Mesenchymal stem cell (in vitro differentiated cells and primary cell): ENCODE measurements around the gene IFITM1.

Experiments
- DNase-seq: peaks from one replicate; pipeline ENCODE4 v3.0.0-alpha.2; 2013
- H2AFZ ChIP-seq: one replicate; pipeline ENCODE4 v1.6.1; 2013; ENCODE audit warnings: low read depth, mild to moderate bottlenecking, control low read depth, inconsistent platforms, low read length, moderate library complexity
- H2AK5ac ChIP-seq: 2 replicates; pipeline ENCODE4 v1.6.1; 2013; ENCODE audit warnings: low read length, moderate library complexity, mild to moderate bottlenecking, inconsistent platforms; ENCODE audit not compliant: severe bottlenecking
- H2BK120ac ChIP-seq: one replicate; pipeline ENCODE4 v1.6.1; 2013; ENCODE audit warnings: low read depth, mild to moderate bottlenecking, inconsistent platforms, low read length, moderate library complexity
- H2BK12ac ChIP-seq, 2 experiments: one replicate each; pipeline ENCODE4 v1.6.1; 2013; ENCODE audit warnings: inconsistent platforms in 2 of 2, low read length in 2 of 2, mild to moderate bottlenecking in 2 of 2, moderate library complexity in 2 of 2, control low read depth in 1 of 2
- H2BK15ac ChIP-seq: one replicate; pipeline ENCODE4 v1.6.1; 2013; ENCODE audit warnings: mild to moderate bottlenecking, low read depth, inconsistent platforms; ENCODE audit not compliant: poor library complexity, severe bottlenecking
- H2BK5ac ChIP-seq: 2 replicates; pipeline ENCODE4 v1.6.1; 2013; ENCODE audit warnings: low read depth, mild to moderate bottlenecking, low read length, control low read depth, inconsistent platforms; ENCODE audit not compliant: poor library complexity, severe bottlenecking
- H3K14ac ChIP-seq, 2 experiments: one replicate each; pipeline ENCODE4 v1.6.1; 2013; ENCODE audit warnings: inconsistent platforms in 2 of 2, low read length in 2 of 2, control low read depth in 1 of 2, mild to moderate bottlenecking in 1 of 2, moderate library complexity in 1 of 2
- H3K18ac ChIP-seq, 2 experiments: one replicate each; pipeline ENCODE4 v1.6.1; 2013; ENCODE audit warnings: inconsistent platforms in 2 of 2, low read length in 2 of 2, control low read depth in 1 of 2, low read depth in 1 of 2, mild to moderate bottlenecking in 1 of 2
- H3K23ac ChIP-seq, 2 experiments: one replicate each; pipeline ENCODE4 v1.6.1; 2013; ENCODE audit warnings: inconsistent platforms in 2 of 2, low read length in 2 of 2, mild to moderate bottlenecking in 2 of 2, moderate library complexity in 2 of 2, control low read depth in 1 of 2
- H3K27ac ChIP-seq: 2 replicates; pipeline ENCODE4 v1.5.1; 2013; ENCODE audit warnings: mild to moderate bottlenecking, moderate library complexity, low read length, control low read depth, inconsistent platforms; ENCODE audit not compliant: poor library complexity, severe bottlenecking
- H3K27me3 ChIP-seq, 2 experiments: 2 replicates each; pipeline versions ENCODE4 v1.6.1 to v1.7.0; 2013; ENCODE audit warnings: low read length in 2 of 2, mild to moderate bottlenecking in 2 of 2, moderate library complexity in 2 of 2, control low read depth in 1 of 2, inconsistent platforms in 1 of 2; ENCODE audit not compliant: control insufficient read depth in 1 of 2, insufficient read depth in 1 of 2
- H3K36me3 ChIP-seq, 2 experiments: 2 replicates each; pipeline versions ENCODE4 v1.6.1 to v1.7.0; 2013; ENCODE audit warnings: low read length in 2 of 2, control low read depth in 1 of 2, inconsistent platforms in 1 of 2, low read depth in 1 of 2, mild to moderate bottlenecking in 1 of 2; ENCODE audit not compliant: insufficient read depth in 2 of 2, control insufficient read depth in 1 of 2
- H3K4ac ChIP-seq, 2 experiments: one replicate each; pipeline ENCODE4 v1.6.1; 2013; ENCODE audit warnings: inconsistent platforms in 2 of 2, low read length in 2 of 2, mild to moderate bottlenecking in 2 of 2, moderate library complexity in 2 of 2, control low read depth in 1 of 2, low read depth in 1 of 2
- H3K4me1 ChIP-seq: 2 replicates; pipeline ENCODE4 v1.6.1; 2013; ENCODE audit warnings: low read depth, low read length, control low read depth; ENCODE audit not compliant: control insufficient read depth, insufficient read depth
- H3K4me2 ChIP-seq: 2 replicates; pipeline ENCODE4 v1.6.1; 2013; ENCODE audit warnings: low read length, mild to moderate bottlenecking, inconsistent platforms; ENCODE audit not compliant: poor library complexity, severe bottlenecking
- H3K4me3 ChIP-seq, 2 experiments: 2 replicates each; pipeline versions ENCODE4 v1.5.1 to v1.7.0; 2013; ENCODE audit warnings: low read length in 2 of 2, mild to moderate bottlenecking in 2 of 2, control low read depth in 1 of 2, low read depth in 1 of 2; ENCODE audit not compliant: insufficient read depth in 1 of 2
- H3K79me1 ChIP-seq: replicated peaks from 2 replicates; pipeline ENCODE4 v1.6.1; 2013; ENCODE audit warnings: mild to moderate bottlenecking, control low read depth, low read length, inconsistent platforms; ENCODE audit not compliant: poor library complexity, severe bottlenecking
- H3K9ac ChIP-seq: 2 replicates; pipeline ENCODE4 v1.7.0; 2013; ENCODE audit warnings: mild to moderate bottlenecking, low read length, moderate library complexity
- H3K9me3 ChIP-seq: 2 replicates; pipeline ENCODE4 v1.7.0; 2013; ENCODE audit warnings: mild to moderate bottlenecking, low read length; ENCODE audit not compliant: control insufficient read depth
- H4K8ac ChIP-seq: one replicate; pipeline ENCODE4 v1.6.1; 2013; ENCODE audit warnings: inconsistent platforms, mild to moderate bottlenecking, low read length, moderate library complexity
- H4K91ac ChIP-seq: one replicate; pipeline ENCODE4 v1.6.1; 2013; ENCODE audit warnings: mild to moderate bottlenecking, low read length, inconsistent platforms
- WGBS: methylation state at CpG from one replicate; pipeline ENCODE4 v1.1.7; 2013; ENCODE audit warnings: mixed read lengths; 5-methylcytosine and 5-hydroxymethylcytosine counted together

IFITM1 gene

DNA sequence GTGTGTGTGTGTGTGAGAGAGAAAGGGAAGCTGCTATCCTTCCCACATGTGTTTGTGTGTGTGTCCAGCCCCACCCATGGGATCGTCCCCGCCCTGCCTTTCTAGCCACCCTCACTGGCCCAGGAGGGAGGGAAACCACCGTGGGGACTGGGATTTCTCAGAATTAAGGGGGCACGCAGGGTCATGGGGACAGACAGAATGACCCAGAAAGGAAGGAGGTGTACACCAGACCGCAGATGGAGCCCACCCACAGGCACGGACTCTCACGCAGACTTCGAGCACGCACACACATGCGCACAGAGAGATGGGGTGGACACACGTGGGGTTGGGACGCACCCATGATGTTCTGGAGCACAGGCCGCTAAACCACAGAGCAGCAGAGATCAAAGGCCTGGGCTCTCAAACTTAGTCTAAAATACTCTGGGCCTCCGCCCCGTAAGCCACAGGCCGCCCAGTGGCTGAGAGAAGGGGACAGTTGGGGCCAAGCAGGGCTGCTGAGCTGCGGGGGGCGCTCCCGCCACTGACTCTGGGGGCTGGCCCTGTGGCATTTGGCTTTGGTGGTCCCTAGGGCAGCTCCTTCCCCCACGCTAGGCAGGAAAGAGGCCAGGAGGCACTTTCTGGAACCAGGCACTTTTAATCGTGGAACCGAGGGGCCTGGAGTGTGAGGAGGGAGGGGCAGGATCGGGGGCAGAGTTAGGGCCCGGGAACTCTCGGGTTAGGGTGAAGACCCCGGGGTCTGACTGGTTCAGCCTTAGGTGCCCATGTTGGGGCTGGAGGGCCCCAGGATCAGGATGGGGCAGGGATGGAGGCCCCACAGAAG is 16.0 kb upstream of the IFITM1 start:
- Histone ChIP-seq H2BK5ac (no peak overlapping the region), H3K4me1 (peaks cover 10% of the 10 kb centered on the region), H3K36me3 (peaks cover 0 to 33% of the 10 kb centered on the region in 2 experiments), H3K27me3 (peaks cover 0 to 53% of the 10 kb centered on the region in 2 experiments), H4K8ac (no peak overlapping the region), H3K4ac (no peak overlapping the region), H2AFZ (no peak overlapping the region), H3K4me3 (no peak overlapping the region), H2AK5ac (no peak overlapping the region), H3K27ac (no peak overlapping the region), H3K18ac (no peak overlapping the region), H2BK120ac (no peak overlapping the region), H2BK15ac (no peak overlapping the region), H3K9ac (no peak overlapping the region), H3K4me2 (no peak overlapping the region), H4K91ac (peak overlapping the region; percentile 54), H3K9me3 (no peaks in the 10 kb centered on the region), H3K23ac (no peak overlapping the region), H3K14ac (no peak overlapping the region), H2BK12ac (no peak overlapping the region), H3K79me1 (no peaks in the 10 kb centered on the region)
- DNase-seq, result no peak
- 86% methylated on average over 26 of the region's 26 CpGs for WGBS

DNA sequence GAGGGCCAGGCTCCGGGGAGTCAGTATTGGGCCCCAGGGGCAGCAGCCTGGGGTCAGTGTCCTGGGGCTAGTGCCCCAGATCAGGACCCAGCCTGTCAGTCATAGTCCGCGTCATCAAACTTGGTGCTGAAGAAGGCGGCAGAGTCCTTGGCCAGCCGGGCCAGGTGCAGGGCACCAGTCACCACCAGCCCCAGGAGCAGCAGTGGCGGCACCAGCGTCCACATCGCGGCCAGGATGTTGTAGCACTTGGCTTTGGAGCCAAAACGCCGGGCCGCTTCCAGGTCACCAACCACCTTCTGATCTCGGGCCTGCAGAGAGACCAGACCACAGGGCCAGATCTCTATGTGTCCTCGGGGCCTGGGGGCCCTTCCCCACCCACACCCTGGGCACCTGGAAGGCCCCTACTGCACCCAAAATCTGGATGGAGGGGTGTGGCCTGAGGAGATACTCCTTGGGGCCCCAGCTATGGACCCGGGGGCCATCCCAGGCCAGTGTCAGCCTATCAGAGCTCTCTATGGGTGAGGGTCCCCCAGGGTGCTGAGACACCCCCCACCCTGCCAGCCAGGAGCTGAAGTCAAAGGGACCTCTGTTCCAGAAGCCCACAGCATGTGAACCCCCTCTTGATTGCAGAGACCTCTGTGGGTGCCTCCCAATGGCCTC is 15.3 kb upstream of the IFITM1 start:
- Histone ChIP-seq H3K9me3 (no peaks in the 10 kb centered on the region), H3K14ac (no peak overlapping the region), H2BK15ac (no peak overlapping the region), H2AFZ (no peak overlapping the region), H3K4me1 (peaks cover 8% of the 10 kb centered on the region), H3K4ac (no peak overlapping the region), H3K4me3 (no peak overlapping the region), H3K79me1 (no peaks in the 10 kb centered on the region), H3K4me2 (no peak overlapping the region), H4K8ac (no peak overlapping the region), H3K9ac (no peak overlapping the region), H2BK120ac (no peak overlapping the region), H2BK5ac (no peak overlapping the region), H2BK12ac (no peak overlapping the region), H4K91ac (peak overlapping the region; percentile 53), H3K36me3 (peaks cover 0 to 26% of the 10 kb centered on the region in 2 experiments), H2AK5ac (no peak overlapping the region), H3K27me3 (peaks cover 0 to 53% of the 10 kb centered on the region in 2 experiments), H3K23ac (no peak overlapping the region), H3K27ac (no peak overlapping the region), H3K18ac (no peak overlapping the region)
- no peak for DNase-seq
- WGBS, result 96% methylated on average over 14 of the region's 15 CpGs

DNA sequence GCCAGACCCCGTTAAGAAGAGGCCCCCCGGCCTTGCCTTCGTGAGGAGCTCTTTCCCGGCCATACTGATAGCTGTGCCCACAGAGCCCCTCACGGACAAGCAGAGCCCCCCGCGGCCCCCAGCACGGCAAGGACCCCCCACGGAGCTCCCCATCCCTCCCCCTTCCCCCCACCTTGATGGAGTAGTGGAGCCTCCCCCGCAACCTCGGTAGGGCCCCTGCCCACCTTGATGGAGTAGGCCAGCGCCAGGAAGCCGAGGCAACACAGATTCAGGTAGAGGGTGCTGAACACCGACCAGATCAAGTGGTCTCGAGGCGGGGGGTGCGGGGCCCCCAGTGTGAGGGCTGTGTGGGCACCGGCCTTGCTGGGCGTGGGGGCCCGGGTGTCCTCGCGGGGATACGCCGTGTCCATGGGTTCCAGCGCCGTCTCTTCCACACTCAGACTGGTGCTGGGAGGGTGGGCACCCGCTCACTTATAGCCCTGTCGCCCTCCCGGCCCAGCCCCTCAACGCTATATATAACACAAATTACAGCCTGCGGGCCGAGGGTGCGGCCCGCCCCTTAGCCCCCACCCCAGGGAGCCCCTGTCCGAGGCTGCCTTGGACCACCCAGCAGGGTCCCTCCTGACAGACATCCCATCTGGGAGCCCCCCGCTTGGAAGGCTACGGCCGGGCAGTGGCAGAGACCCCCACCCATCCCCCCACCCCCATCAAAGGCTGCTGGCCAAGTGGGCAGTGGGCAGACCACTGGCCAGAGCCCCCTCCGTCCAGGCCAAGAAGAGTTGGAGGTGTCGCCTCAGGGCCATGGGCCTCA is 14.6 kb upstream of the IFITM1 start, which contains the start of gene IFITM5:
Gene IFITM5 (minus strand): TSS at position 446 of the 811 bp plus-strand sequence. CDS start 36 bp downstream, at position 410.
- H2BK120ac ChIP-seq, result no peak within 1 kb of the TSS
- WGBS, result 84% methylated on average over 31 of the region's 40 CpGs
- DNase-seq, result no peak

More for the DNA sequence above, 14.6 kb upstream of the IFITM1 start, which contains the start of gene IFITM5:
- no peak within 1 kb of the TSS for H2BK12ac ChIP-seq
- H3K27ac ChIP-seq, result no peak within 1 kb of the TSS
- H2AFZ ChIP-seq, result no peak within 1 kb of the TSS
- peaks cover 0 to 53% of the 10 kb centered on the region in 2 experiments for H3K27me3 ChIP-seq
- H3K9me3 ChIP-seq, result no peaks in the 10 kb centered on the region
- H4K8ac ChIP-seq, result no peak within 1 kb of the TSS
- peak within 1 kb of the TSS; percentile 53 for H4K91ac ChIP-seq
- H3K36me3 ChIP-seq, result peaks cover 0 to 18% of the 10 kb centered on the region in 2 experiments
- no peak within 1 kb of the TSS for H3K14ac ChIP-seq
- no peak within 1 kb of the TSS for H2AK5ac ChIP-seq
- H3K79me1 ChIP-seq, result no peaks in the 10 kb centered on the region
- no peak within 1 kb of the TSS for H2BK5ac ChIP-seq
- no peak within 1 kb of the TSS for H3K4ac ChIP-seq
- peaks cover 3% of the 10 kb centered on the region for H3K4me1 ChIP-seq
- H3K4me3 ChIP-seq, result no peak within 1 kb of the TSS
- peak within 1 kb of the TSS; percentile 31 for H2BK15ac ChIP-seq
- no peak within 1 kb of the TSS for H3K18ac ChIP-seq
- H3K4me2 ChIP-seq, result no peak within 1 kb of the TSS
- H3K23ac ChIP-seq, result no peak within 1 kb of the TSS
- no peak within 1 kb of the TSS for H3K9ac ChIP-seq
